ENCODE data around the gene POLD2.
A peak's percentile ranks its signal among the peaks of the same experiment; 100 is the strongest.

POLD2 gene

GRCh38 chr7:44079331-44080021 is 43.9 kb downstream of the POLD2 start:
- DNase-seq, result no peak

GRCh38 chr7:44078521-44078920 is 44.8 kb downstream of the POLD2 start:
- DNase-seq, result no peak

GRCh38 chr7:44077681-44078091 is 45.7 kb downstream of the POLD2 start:
- DNase-seq, result no peak

- no peak for DNase-seq
Measured at GRCh38 chr7:44077061-44077460, 46.3 kb downstream of the POLD2 start.

GRCh38 chr7:44076101-44076895 is 47.0 kb downstream of the POLD2 start:
- DNase-seq, result no peak

GRCh38 chr7:44075296-44076075 is 47.9 kb downstream of the POLD2 start:
- no peak for DNase-seq

- DNase-seq, result no peak
Measured at GRCh38 chr7:44074349-44074695, 49.0 kb downstream of the POLD2 start.

- peak; percentile 59 for DNase-seq
Measured at GRCh38 chr7:44073664-44074348, 49.5 kb downstream of the POLD2 start.

GRCh38 chr7:44072364-44073231 is 50.8 kb downstream of the POLD2 start:
- DNase-seq, result peak; percentile 40

GRCh38 chr7:44071726-44072363 is 51.5 kb downstream of the POLD2 start:
- DNase-seq, result no peak

GRCh38 chr7:44068054-44068453 is 55.3 kb downstream of the POLD2 start:
- DNase-seq, result no peak

GRCh38 chr7:44067064-44067951 is 56.0 kb downstream of the POLD2 start:
- DNase-seq, result no peak

GRCh38 chr7:44066494-44067063 is 56.8 kb downstream of the POLD2 start:
- DNase-seq, result no peak

- no peak for DNase-seq
Measured at GRCh38 chr7:44066111-44066460, 57.3 kb downstream of the POLD2 start.

GRCh38 chr7:44065431-44066110 is 57.8 kb downstream of the POLD2 start, which contains the start of gene PGAM2:
TSS of gene PGAM2 (minus strand) at chr7:44065567. CDS start at chr7:44065529, 38 bp downstream.
- DNase-seq, result no peak

GRCh38 chr7:44064791-44065430 is 58.4 kb downstream of the POLD2 start:
- DNase-seq, result no peak
